Measurements from ENCODE around the gene ENAM. TPM values are rescaled to one million over a fixed set of nuclear protein-coding genes. Genes with fewer than 3 reads are reported as not detected.

ENAM gene
- total and polyA plus RNA-seq, 9 of the 15 experiments (the other 6 are each of a cell fraction or from before 2014, with no cell fraction given) = 0.04 to 0.09 (median 0.04) TPM; not detected in 6

DNA sequence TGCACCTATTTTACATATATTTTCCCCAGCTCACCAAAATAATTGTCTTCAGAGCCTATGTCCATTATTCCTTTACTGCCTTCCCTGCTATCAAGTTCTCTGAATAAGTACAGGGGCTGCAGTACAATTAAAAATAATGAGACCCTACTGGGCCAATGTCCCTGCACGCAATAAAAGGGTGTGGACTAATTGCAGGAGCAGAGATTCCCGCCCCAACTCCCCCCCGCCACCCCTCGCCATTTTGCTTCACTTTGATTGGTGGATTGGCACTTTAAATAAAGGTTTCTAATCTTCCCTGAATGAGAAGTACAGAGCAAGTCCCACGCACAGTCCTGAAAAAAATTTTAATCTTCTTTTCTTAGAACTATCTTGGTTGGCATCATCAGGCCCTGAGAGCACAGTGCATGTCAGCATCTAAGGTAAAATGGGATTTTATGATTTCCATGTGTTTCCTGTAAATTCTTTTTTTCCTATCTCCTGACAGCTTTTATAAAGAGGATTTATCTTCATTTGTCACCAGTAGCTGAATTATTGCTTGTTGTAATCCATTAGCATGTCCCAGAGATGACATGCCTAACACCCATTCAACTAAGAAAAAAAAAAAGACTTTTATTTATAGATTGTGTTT is 36.5 kb upstream of the ENAM start, which contains the start of gene AMBN:
Gene AMBN (plus strand): TSS at position 302 of the 628 bp plus-strand sequence. CDS start 103 bp downstream, at position 405.
- Histone ChIP-seq H3K9me1 (ENCODE audit: control insufficient read depth, insufficient read depth, low read length) (no peaks in the 10 kb centered on the region), H3K4me2 (ENCODE audit: insufficient read depth, low read length) (no peak within 1 kb of the TSS), H3K79me2 (ENCODE audit: control insufficient read depth, insufficient read depth, low read length) (no peaks in the 10 kb centered on the region), H2AFZ (ENCODE audit: low read depth, low read length) (no peak within 1 kb of the TSS), H3K27me3 (ENCODE audit: control insufficient read depth in 2 of 2, insufficient read depth in 2 of 2, low read length in 2 of 2) (no peaks in the 10 kb centered on the region), H3K4me3 (no peak within 1 kb of the TSS), H3K4me1 (replicated peaks in 1 of 2; ENCODE audit: control insufficient read depth in 2 of 2, insufficient read depth in 2 of 2, low read length in 2 of 2) (no peaks in the 10 kb centered on the region), H3K9ac (ENCODE audit: insufficient read depth in 1 of 2, low read depth in 2 of 2, low read length in 2 of 2) (no peak within 1 kb of the TSS), H3K9me3 (replicated peaks; ENCODE audit: control insufficient read depth, insufficient read depth, low read depth, low read length) (no peaks in the 10 kb centered on the region), H3K27ac (ENCODE audit: extremely low read depth, low read depth, low read length) (no peak within 1 kb of the TSS), H3K36me3 (ENCODE audit: control insufficient read depth, insufficient read depth, low read length) (no peaks in the 10 kb centered on the region), H4K20me1 (replicated peaks; ENCODE audit: control insufficient read depth, insufficient read depth, low read length) (no peaks in the 10 kb centered on the region)
- intact Hi-C loops (cut with micrococcal nuclease) (no loop called here), in situ Hi-C loops (cut with MboI) (no loop called here)
- no peak for ATAC-seq
- ChIA-PET POLR2A (interaction anchor here (0.6 kb wide), 1 partner anchor 993 kb away, joined by 4 read pairs; no protein-coding TSS in a partner anchor), CTCF (ENCODE audit: low intra/inter-chr PET ratio) (no interaction called here)
- 4% methylated on average over 5 of the region's 5 CpGs for WGBS (ENCODE audit: insufficient coverage, low coverage, missing lambda C conversion rate)
- TF ChIP-seq, protein P1, sequence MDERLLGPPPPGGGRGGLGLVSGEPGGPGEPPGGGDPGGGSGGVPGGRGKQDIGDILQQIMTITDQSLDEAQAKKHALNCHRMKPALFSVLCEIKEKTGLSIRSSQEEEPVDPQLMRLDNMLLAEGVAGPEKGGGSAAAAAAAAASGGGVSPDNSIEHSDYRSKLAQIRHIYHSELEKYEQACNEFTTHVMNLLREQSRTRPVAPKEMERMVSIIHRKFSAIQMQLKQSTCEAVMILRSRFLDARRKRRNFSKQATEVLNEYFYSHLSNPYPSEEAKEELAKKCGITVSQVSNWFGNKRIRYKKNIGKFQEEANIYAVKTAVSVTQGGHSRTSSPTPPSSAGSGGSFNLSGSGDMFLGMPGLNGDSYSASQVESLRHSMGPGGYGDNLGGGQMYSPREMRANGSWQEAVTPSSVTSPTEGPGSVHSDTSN (CRISPR knock-in tag; IDR thresholded peaks at IDR 0.05; ENCODE audit: low read depth) = no peak
- TF ChIP-seq, protein P1 (tag; conservative IDR thresholded peaks at IDR 0.05; ENCODE audit: low read depth) = peak; percentile 48; the same call in 1 of the 2 replicates
- no peak for TF ChIP-seq BRD9 (IDR thresholded peaks at IDR 0.05; ENCODE audit: low read depth, partially characterized antibody)
- no TSS peak for BruUV-seq (replicated peaks)
- no peak for DNase-seq (ENCODE audit: extremely low read depth in 1 of 4, low spot score in 3 of 4)
- FAIRE-seq = no peak

Measured in K562 (cell line).